HG03280 (cell line): ENCODE measurements around the gene MRNIP.
"Not testable (repeated sequence)": the region's sequence is repeated elsewhere in the genome, so short reads cannot be mapped to it uniquely, and the experiment has no call there.

Experiments used
- ATAC-seq: cut with Tn5 transposase; IDR thresholded peaks from one replicate; pipeline ENCODE4 v1.9.1; 2021; ENCODE audit warnings: mild to moderate bottlenecking, moderate library complexity; ENCODE audit not compliant: unreplicated experiment

Gene MRNIP

GRCh38 chr5:179840766-179841165 lies 17.9 kb downstream of the MRNIP start:
- ATAC-seq: no peak

GRCh38 chr5:179840321-179840720 lies 18.3 kb downstream of the MRNIP start:
- no peak for ATAC-seq

- no peak for ATAC-seq
Measured at GRCh38 chr5:179839328-179840256, 19.0 kb downstream of the MRNIP start.

DNA sequence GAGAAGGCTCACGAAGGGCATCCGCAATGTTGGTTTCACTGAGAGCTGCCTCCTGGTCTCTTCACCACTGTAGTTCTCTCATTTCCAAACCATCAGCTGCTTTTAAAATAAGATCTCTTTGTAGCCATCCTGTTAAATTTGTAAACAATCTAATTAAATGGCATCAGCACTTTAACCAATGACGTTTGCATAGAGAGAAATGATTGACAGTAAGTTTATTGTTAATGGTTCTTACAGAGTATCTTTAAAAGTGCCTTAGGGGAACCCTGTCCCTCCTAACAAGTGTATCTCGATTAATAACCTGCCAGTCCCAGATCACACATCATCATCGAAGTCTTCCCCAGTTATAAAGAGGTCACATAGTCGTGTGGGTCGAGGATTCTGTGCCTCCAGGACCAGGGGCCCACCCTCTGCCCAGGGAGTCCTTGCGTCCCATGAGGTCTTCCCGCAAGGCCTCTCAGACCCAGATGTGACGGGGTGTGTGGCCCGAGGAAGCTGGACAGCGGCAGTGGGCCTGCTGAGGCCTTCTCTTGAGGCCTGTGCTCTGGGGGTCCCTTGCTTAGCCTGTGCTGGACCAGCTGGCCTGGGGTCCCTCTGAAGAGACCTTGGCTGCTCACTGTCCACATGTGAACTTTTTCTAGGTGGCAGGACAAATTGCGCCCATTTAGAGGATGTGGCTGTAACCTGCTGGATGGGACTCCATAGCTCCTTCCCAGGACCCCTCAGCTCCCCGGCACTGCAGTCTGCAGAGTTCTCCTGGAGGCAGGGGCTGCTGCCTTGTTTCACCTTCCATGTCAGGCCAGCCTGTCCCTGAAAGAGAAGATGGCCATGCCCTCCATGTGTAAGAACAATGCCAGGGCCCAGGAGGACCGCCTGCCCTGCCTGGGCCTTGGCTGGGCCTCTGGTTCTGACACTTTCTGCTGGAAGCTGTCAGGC lies 21.3 kb downstream of the MRNIP start:
- no peak for ATAC-seq

DNA sequence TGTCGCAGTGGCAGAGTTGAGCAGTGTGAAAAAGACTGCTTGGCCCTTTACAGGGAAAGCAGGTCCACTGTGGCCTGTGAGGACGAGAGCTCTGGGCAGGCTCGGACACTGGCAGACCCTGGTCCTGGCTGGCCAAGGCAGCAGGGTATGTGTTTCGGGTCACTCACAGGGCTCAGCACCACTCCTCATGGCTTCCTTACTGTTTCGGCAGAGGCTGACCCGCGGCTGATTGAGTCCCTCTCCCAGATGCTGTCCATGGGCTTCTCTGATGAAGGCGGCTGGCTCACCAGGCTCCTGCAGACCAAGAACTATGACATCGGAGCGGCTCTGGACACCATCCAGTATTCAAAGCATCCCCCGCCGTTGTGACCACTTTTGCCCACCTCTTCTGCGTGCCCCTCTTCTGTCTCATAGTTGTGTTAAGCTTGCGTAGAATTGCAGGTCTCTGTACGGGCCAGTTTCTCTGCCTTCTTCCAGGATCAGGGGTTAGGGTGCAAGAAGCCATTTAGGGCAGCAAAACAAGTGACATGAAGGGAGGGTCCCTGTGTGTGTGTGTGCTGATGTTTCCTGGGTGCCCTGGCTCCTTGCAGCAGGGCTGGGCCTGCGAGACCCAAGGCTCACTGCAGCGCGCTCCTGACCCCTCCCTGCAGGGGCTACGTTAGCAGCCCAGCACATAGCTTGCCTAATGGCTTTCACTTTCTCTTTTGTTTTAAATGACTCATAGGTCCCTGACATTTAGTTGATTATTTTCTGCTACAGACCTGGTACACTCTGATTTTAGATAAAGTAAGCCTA lies 22.2 kb downstream of the MRNIP start:
- ATAC-seq: no peak

DNA sequence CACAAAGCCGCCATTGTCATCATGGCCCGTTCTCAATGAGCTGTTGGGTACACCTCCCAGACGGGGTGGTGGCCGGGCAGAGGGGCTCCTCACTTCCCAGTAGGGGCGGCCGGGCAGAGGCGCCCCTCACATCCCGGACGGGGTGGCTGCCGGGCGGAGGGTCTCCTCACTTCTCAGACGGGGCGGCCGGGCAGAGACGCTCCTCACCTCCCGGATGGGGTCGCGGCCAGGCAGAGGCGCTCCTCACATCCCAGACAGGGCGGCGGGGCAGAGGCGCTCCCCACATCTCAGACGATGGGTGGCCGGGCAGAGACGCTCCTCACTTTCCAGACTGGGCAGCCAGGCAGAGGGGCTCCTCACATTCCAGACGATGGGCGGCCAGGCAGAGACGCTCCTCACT lies 23.7 kb downstream of the MRNIP start:
- ATAC-seq: not testable (repeated sequence)

DNA sequence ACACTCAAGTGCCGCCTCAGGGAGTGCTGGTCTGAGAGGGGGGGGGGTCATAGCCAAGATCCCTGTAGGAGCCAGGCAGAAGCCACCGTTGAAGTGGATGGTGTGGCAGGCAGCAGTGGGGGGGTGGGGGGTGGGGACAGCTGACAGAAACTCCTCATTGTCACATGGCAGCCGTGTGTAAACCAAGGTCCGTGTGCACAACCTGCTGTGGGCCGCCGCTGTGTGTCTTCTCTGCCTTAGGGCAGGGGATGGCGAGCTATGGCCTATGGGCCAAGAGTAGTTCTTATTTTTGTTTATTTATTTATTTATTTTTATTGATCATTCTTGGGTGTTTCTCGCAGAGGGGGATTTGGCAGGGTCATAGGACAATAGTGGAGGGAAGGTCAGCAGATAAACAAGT lies 24.5 kb downstream of the MRNIP start:
- no peak for ATAC-seq

DNA sequence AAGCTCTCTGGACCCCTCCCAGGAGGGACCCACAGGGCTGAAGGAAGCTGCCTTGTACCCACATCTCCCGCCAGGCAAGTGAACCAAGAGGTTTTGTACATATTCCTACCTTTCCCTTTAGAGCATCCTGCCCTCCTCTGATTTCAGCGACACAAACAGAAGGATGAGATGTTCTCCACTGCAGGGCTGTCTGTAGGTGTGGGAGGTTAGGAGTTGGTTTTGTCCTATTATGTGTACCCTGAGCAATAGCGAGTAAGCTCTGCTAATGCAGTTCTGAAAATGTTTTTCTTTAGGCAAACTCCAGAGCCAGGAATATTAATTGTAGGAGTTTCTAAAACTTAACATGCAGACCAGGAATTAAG lies 24.9 kb downstream of the MRNIP start:
- ATAC-seq: no peak

DNA sequence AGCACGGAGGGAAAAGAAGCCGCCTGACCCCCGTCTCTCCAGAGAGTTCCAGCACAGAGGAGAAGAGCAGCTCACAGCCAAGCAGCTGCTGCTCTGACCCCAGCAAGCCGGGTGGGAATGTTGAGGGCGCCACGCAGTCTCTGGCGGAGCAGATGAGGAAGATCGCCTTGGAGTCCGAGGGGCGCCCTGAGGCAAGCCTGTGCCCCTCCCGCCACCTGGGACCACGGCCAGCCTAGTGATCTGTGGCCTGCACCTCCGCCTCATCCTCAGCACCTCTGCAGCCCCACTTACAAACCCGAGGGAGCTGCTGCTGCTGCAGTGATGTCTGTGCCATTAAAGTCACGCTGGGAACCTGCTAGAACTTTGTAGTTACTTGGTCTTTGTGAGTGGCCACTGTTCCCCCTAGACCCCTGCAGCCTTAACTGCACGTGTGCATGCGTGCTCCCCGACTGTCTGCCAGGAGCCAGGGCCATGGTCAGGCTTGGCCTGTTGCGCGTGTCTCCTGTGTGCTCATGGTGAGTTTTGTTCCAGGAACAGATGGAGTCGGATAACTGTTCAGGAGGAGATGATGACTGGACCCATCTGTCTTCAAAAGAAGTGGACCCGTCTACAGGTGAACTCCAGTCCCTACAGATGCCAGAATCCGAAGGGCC lies 25.4 kb downstream of the MRNIP start:
- ATAC-seq: no peak

GRCh38 chr5:179832039-179832745 lies 26.4 kb downstream of the MRNIP start:
- ATAC-seq: no peak

GRCh38 chr5:179830818-179831468 lies 27.7 kb downstream of the MRNIP start:
- ATAC-seq: no peak

DNA sequence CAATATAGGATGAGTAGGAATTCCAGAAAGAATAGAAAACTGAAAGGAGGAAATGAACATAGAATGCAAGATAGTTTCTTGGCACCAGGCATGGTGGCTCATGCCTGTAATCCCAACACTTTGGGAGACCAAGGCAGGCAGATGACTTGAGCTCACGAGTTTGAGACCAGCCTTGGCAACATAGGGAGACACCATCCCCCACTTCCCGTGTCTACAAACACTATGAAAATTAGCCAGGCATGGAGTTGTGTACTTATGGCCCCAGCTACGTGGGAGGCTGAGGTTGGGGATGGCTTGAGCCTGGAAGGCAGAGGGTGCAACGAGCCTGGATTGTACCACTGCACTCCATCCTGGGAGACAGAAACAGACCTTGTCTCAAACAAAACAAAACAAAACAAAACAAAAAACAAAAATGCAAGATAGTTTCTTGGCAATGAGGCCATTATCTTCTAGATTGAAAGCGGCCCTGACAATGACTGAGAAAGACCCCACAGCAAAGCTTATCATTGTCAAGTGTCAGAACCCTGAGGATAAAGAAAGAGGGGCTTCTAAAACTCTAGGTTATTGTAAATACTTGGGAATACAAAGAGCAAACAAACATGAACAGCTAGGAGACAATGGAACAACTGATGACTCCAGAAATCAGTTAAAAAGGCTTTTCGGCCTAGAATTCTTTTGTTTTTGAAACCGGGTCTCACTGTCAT lies 28.7 kb downstream of the MRNIP start:
- ATAC-seq: no peak

DNA sequence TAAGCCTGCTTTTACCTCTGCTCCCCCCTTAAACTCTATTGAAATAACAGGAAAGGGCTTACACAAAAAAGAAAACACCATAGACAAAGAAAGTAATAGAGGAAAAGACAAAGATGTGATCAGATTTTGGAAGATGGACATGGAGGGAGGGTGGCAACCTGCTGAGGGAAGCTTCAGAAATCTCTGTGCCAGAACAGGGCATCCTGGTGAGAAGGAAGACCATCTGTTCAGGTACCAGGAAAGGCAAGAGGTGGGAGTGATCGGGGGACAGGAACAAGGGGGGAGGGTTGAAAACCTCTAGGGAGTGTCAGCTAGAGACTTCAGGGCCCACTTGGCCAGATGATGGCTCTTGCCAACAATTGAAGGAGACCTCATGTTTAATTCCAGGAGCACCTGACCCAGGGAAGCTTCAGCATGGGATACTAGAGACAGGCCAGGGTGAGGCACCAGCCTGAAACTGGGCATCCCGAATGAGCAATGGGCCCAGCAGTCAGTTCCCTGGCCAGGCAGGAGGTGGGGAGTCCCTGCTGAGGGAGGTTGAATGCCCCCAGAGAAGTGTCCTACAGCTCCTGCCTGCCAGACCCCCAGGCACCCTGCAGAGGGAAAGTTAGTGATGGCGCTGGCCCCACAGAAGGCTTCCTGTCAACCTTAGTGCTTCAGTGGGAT lies 29.7 kb downstream of the MRNIP start:
- ATAC-seq: no peak

DNA sequence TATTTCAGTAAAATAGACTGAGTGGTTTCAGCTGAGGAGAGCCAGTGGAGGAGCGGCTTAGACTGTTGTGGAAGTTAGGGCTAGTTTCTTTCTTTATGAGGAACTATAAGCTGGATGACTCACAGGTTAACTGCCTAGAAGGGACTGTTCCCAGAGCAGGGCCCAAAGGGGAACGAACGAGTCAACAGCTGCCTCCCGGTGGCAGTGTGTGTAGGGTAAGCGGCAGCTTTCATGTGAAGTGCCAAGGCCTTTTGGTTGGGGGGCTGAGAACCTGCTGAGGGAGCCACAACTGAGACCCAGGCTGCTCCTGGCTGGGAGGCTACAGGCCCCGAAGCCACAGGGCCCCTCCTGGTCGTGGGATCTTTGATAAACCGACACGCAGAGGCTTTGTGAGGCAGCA lies 30.9 kb downstream of the MRNIP start:
- no peak for ATAC-seq

DNA sequence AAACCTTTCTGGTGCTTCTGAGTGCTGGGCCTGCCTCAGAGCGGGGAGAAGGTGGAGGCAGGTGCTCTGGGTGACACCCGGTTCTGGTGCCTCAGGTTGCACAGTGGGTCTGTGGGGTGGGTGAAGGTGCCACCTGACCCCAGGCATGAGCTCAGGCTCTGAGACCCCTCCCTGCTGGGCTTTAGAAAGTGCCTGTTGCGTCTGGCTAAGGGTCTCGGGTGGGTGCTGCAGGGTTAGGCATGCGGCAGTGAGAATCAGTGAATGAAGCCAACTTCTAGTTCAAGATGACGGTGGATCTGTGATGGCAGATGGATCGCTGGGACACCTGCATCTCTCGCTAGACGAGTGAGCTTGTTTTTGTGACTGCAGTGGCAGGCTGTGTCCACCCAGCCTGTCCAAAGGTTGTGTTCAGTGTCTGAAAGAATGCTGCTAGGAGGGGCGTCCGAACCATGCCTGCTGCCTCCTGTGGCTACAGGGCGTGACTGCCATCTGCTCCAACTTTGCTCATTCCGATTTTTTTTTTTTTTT lies 32.9 kb downstream of the MRNIP start:
- ATAC-seq: no peak

DNA sequence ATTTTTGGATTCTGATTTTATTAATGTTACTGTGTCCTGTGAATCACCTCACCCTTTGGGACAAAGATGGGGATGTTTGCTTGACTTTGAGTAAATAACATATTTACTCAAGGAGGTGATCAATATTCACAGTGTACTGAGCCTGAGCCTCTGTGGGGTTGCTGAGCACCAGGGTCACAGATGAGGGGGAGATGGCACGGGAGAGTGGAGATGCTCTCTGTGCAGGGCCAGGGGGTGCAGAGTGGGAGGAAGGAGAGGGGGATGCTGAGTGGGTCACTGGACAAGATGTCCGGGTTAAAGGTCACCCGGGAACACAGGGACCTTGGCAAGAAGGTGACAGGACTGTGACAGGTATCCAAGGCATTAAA lies 33.9 kb downstream of the MRNIP start:
- ATAC-seq: no peak

- ATAC-seq: no peak
Measured at GRCh38 chr5:179823937-179824744, 34.5 kb downstream of the MRNIP start.
